NCI-H2196 treated with DMSO at 0.1 percent for 48 hours (cell line): ENCODE results near the gene POC1A.
"Not testable (repeated sequence)": the region's sequence is repeated elsewhere in the genome, so short reads cannot be mapped to it uniquely, and the experiment has no call there.

ENCODE experiments used
- DNase-seq: peaks from one replicate; lab custom pipeline; 2025; ENCODE audit not compliant: unreplicated experiment; lab: John Stamatoyannopoulos, UW

POC1A gene

DNA sequence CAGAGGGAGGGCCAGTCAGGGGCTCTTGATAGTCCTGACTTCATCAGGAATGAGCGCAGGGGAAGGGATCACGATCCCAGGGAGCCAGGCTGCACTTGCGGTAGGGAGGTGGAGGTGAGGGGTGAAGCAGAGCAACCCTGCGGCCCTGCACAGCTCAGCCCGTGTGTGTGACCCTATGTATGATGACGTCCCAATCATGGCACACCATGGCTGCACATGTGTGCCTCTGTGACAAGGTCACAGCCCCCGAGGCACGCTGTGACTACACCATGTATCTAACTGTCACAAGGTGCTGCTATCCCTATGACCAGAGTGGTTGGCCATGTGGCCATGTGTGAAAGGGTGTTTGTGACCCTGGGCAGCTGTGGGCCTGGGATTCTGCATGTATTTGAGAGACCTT, 30.5 kb upstream of the POC1A start:
- no peak for DNase-seq

DNA sequence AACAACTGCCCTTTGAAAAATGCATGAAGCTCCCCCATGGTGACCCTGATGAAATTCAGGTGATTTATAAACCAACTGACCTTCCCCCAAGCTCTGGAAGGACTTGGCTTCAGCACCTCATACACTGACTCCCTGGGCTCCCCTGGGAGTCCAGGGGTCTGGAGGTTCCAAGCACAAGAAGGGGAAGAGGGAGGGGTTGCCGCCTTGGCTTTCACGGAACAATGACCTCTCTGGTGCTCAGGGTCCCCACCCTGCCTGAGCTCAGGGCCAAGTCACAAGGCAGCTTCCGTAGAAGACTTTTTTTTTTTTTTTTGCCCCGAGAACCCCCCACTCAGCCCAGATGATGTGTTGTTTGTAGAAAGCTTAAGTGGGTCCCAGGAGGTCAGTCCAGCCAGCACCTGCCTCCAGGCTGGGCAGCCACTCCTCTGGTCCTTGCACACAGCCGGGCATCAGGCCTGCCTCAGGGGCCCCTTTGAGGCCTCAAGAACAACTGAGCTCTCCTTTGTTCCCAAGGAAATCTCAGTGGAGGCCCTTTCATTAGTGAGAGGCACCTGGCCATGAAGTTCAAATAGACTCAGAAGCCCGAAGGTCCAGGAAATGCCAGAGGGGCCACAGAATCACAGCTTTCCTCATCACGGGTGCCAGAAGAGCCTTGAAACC, 29.7 kb upstream of the POC1A start:
- DNase-seq, result no peak

DNA sequence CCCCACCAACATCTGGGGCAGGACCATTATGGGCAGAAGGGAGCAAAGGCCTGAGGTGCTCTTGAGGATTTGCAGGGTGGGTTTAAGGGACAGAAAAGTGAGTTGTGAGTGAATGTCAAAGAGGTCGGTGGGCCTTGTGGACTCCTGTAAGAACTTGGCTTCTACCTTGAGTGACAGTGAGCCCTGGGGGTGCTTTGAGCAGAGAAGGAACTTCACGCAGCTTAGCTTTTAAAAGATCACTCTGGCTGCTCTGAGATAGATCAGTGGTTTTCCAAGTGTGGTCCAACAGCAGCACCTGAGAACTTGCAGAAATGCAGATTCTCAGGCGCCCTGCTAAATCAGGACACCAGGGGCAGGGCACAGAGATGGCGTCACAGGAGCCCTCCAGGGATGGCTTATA, 28.5 kb upstream of the POC1A start:
- DNase-seq, result no peak

DNA sequence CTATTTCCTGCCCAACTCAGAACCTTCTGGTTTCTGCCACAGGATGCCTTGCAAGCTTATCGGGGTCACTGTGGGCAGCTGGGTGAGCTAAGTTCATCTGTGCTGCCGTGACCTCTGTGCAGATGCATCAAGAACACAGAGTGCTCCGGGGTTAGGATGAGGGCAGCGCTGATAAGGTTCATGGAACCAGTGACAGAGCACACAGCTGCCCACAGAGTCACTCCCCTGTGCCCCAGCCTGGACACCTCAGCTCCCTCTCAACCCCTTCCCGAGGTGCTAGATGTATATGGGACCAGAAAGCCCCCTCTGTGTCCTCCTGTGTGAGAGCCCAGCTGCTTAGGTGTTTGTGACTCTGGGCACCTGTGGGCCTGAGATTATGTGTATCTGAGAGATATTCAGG, 28.0 kb upstream of the POC1A start:
- no peak for DNase-seq

DNA sequence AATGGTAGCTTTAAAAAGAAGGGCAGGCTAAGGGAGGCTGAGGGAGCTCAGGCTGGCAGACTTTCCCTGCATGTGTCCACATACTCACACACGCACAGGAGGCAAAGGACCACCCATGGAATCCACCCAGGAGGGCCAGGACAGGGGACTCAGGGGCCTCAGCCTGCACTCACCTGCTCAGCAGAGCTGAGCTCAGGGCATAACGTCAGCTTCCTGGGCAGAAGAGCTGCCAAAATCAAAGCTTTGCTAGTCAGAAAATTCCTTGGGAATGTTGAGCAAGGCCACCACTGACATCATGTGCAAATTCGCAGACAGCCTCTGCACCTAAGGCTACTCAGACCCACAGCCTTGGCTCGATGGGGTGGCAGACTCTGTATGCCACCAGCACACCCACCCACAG, 27.3 kb upstream of the POC1A start:
- no peak for DNase-seq

DNA sequence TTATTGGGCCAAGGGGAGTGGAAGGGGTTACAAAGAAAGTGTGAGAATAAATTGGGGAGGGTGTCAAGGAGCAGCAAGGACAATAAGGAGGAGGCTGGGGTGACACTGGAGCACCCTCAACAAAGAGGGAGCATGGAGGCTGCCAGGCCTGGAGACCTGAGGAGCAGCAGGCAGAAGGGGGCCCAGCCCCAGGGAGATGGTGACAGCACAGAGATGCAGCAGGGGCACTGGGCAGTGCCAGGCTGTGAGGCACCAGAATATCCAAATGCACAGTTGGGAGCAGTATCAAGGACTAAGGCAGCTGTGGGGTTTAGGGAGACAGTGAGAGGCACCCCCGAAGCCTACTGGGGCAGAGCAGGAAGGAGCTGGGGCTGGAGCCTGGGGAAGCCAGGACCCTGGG, 24.3 kb upstream of the POC1A start:
- DNase-seq, result no peak

DNA sequence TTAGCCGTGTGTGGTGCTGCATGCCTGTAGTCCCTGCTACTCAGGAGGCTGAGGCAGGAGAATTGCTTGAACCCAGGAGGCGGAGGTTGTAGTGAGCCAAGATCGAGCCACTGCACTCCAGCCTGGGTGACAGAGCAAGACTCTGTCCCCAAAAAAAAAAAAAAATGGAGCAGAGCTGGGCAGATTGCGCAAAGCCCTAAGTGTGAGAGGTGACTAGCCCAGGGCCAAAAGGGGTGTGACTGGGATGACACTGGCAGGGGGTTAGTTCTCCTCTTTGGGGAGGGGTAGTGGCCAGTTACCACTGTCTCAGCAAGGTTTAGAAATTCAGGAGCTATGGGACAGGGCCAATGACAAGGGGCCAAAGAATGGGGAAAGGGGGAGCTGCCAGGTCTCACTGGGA, 23.9 kb upstream of the POC1A start:
- DNase-seq, result not testable (repeated sequence)

DNA sequence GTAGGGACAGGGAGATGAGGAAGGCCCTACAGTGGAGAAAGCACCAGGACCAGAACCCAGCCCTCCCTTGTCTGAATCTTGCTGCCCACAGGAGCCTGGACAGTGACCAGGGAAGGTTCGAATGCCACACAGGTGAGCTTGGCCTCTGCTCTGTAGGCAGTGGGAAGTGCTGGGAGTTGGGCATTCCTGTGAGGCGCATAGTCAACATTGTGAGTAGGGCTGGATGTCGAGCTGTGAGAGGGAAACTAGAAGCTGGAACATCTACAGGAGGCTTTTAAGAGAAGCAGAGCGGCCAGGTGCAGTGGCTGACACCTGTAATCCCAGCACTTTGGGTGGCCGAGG, 23.4 kb upstream of the POC1A start:
- no peak for DNase-seq

DNA sequence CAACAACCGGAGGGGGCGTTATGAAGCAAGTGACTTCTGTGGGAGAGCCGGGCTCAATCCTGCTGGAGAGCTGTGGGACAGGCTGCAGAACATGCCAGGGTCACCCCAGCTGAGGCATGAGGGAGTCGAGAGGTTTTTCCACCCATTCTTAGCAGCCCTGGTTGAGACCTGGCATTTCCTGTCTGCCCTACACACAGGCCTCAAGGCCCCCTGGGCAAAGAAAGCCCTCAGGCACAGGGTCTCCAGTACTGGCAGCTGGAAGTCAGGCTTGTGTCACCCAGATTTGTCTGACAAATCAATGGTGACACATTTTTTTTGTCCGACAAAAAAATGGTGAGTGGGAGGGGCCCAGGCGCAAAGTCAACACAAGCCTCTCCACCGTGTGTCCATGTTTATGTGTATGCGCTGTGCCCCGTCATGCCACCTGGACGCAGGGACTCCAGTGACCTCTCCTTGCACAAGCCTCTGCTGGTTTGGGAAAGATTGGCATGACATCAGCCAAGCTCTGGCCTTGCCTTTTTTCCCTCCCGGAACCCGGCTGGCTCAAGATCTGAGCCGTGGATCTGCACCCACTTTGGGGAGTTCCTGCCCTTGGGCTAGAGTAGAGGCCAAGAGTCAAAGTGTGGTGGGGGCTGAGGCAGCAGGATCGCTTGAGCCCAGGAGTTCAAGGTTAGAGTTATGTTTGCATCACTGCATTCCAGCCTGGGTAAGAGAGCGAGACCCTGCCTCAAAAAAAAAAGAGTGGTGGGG, 22.9 kb upstream of the POC1A start:
- DNase-seq, result no peak

DNA sequence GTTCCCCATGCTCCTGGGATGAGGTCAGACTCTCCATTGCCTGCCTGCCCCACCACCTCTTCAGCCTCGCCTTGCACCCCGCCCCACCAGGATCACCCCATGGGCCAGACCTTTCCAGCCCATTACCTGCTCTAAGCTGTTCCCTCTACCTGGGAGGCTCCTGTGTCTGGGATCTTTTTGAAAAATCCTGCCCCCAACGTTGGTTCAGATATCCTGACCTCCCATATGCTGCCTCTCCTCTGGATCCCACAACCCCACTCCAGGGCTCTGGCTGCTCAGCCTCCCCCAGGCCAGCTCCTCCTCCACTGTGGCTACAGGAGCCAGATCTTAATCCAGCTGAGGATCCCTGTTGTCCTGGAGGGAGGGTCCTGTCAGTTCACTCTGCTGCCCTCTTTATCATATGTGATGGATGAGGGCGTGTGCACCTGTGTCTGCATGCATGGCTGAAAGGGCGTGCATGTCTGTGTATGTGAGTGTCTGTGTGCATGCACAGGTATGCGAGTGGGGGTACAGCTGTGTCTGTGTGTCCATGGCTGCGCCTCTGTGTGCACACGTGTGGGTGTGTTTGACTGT, 22.0 kb upstream of the POC1A start:
- no peak for DNase-seq

DNA sequence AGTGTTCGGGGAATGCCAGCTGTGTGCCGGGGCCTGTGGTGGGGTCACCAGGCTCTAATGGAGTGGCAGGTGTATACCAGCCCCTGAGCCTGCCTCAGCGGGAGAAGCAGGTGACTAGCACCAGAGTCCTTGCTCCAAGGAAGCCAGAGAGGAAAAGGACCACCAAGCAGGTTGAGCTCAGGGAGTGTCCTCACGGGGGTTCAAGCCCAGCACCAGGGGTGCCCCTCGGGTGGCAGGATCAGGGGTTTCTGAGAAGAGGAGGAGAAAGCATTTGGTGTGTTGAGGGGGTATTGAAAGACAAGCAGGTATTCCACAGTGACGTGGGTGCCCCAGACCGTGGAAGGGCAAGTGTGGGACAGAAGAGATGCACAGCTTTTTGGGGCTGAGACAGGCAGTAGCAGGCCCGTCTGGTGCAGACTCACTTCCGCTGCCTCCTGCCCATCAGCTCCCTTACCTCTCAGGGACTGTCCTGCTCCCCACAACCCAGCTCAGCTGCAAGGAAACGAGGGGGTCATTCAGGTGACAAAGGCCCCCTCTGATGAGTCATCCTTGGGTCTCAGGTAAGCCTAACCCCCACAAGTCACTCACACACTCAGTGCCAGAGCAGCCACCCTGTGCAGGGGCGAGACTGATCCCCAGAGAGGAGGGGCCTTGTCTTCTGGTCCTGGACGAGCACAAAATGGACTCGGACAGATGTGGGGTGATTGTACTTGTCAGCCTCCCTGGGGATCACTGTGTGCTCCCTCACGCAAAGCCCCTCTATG, 21.4 kb upstream of the POC1A start:
- no peak for DNase-seq

DNA sequence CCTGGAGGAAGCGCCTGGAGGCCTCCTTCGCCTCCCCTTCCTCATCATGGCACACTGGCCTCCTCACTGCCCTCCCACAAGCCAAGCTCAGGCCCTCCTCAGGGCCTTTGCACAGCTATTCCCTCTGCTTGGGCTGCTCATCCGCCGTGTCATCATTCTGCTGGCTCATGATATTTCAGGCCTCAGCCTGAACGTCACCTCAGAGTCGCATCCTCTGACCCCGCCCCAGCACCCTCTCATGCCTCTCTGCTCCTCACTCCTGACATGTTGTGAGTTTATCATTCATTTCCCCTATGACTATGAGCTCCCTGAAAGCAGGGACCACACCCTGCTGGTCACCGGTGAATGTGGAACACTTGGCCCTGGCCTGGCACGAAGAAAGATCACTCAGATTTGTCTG, 20.7 kb upstream of the POC1A start:
- DNase-seq, result no peak

DNA sequence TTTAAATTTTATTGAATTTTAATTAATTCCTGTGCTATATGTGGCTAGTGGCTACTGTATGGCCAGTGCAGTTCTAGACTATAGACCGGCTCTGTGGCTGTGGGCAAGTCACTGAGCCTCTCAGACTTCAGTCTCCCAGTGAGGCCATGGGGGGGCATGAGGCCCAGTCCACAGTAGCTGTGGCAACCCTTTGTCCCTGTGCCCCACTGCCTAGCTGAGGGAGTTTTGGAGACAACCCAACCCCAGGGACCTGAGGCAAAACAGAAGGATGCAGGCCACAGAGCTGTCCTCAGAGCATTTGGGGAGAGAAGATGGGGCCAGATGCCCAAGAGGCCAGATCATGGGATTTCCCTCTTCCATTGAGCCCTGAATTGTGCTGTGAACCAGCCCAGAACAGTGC, 18.9 kb upstream of the POC1A start:
- no peak for DNase-seq

DNA sequence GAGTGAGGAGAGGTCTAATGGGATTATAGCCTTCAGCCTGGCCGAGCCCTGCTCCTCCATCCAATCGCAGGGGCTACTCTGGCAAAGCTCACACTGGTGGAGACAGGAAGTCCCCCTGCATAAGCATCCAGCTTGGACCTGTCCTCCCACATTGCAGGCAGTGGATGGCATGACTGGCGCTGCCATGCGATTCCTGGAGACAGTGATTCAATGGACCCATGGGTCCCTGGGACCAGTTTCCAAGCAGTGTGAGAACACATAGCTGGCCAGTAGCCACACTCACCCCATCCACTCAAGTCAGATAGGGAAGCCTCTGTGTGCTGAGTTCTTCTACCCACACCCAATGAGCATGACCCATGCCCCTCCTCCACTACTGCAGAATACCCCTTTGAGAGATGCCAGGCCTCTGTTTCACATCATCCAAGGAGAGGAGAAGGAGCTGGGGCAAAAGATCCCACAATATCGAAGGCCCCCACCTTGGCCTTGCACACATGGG, 18.1 kb upstream of the POC1A start:
- DNase-seq, result no peak

DNA sequence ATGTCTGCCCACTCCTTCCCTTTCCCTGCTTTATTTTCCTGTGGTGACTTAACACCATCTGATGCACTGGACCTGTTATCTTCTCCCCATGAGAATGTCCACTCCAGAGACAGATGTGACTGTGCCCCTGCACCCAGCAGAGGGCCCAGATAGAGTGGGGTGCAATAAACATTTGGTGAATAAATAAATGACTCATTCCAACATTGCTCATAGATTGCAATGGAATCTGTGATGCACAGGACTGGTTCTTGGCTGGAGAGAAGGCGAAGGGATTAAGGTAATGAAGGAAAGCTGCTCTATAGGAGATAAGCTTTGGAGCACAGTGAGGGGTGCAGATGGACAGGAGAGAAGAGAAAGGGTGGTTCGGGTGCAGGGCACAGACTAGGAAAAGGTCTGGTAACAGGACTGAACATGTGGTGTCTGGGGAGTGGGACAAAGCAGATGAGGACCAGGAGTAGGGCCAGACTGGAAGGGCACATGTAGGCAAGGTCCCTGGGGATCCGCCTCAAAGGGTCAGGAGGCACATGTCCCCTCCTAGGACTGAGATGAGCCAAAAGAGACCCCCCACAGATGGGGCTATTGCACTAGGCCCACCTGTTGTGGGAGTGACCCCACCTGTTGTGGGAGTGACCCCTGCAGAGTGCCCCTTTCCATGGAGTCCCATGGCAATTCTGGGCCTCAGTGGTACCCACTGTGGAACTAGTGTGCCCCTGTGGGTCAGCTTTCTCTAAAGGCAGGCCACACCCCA, 17.5 kb upstream of the POC1A start:
- DNase-seq, result no peak

DNA sequence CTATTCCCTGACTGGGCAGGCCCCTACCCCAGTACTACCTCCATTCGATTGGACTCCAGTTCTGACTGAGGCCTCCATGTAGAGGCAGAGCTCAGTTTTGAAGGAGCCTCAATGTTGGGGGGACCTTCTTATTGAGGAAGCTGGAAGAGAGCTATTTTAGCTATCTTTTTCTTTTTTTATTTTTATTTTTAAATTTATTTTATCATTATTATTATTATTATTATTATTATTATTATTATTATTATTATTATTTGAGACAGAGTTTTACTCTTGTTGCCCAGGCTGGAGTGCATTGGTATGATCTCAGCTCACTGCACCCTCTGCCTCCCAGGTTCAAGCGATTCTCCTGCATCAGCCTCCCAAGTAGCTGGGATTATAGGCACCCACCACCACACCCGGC, 16.0 kb upstream of the POC1A start:
- not testable (repeated sequence) for DNase-seq

DNA sequence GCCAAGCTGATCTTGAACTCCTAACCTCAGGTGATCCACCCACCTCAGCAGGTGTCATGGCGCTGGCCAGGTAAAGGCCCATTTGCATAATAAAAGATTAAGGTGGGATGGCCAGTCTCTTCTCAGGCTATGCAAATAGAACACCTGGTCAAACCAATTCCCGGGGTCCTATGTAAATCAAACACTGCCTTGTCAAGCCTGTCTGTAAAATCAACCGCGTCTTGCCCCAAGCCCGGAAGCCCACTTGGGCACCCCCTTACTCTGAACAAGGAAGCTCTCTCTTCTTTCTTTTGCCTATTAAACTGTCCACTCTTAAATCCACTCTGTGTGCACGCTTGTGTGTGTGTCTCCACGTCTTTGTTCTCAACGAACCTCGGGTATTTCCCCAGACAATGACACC, 13.0 kb upstream of the POC1A start:
- no peak for DNase-seq

DNA sequence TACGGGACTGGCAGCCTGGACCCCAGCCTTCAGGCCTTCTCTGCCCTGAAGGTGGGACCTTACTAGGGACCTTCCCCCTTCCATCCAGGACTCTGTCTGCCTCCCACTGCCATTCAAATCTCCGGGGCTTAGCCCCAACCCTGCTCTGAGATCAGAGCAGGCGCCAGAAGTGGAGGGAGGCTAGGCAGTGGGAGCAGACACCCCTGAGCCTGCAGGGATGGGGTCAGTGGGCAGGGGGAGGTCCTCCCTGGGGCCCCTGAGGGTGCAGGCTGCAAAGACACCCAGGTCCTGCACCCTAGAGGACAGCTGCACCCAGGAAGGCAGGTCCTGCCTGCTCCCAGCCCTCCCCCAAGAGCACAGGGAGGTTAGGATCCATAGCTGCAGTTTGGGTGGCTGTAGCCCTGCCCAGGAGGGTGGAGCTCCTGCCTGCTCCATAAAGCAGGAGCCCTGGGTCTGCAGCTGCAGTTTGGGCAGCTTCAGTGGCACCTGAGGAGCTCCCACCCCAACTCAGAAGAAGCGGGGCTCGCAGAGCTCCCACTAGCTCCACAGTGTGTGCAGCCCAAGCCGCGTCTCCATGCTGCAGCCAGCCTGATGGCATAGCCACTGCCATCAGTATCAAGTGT, 8.1 kb upstream of the POC1A start:
- DNase-seq, result no peak

DNA sequence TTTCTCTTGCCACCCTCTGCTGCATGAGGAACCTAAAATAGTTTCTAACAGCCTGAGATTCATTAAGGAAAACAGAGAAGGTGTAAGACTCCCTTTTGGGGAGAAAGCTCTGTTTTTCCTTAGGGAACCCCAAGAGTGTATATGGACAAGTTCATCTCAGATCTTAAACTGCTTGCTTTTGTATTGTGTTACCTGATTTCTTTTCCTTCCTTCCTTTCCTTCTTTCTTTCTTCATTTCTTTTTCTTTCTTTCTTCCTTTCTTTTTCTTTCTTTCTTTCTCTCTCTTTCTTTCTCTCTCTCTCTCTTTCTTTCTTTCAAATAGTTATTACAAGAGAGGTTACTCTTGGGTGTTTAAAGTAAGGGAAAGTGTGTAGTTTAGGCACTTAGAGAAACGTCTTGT, 5.3 kb upstream of the POC1A start:
- DNase-seq, result no peak

DNA sequence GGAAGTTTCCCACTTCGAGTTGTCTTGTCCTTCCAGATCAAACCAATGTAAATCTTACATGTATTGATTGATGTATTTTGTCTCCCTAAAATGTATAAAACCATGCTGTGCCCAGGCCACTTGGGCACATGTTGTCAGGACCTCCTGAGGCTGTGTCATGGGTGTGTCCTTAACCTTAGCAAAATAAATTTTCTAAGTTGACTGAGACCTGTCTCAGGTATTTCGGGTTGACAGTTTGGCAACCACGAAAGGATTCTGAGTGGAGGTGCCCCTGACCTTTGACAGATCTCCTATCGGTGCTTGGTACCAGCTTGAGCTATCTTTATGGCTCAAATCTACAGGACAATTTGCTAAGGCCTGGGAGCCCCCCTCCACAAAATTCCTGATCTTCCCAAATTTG, 1.7 kb upstream of the POC1A start:
- no peak for DNase-seq
